ENCODE measurements around the gene RNF111.

DNA sequence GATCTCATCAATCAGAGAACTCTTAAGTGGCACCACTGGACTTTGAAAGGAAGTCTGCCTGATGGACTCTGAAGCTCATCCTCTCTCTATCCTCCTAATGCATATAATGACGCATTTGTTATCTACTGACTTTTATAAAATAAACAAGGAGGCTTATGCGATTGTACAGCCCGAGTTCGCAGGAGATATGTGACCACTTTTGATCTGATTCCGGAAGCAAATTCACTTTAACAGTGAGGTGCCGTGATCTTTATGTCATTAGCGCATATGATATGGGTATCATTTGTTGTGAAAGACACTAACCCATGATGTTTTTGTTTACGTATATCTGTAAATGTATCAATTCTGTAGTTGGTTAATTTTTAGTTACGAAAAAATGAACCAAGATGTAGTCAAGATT, 427 bp upstream of the RNF111 start:
- TF ChIP-seq TAF1 (IDR thresholded peaks at IDR 0.05; ENCODE audit: low read depth, low read length) (no peak), POLR2A (IDR thresholded peaks at IDR 0.05; ENCODE audit: low read depth, low read length) (no peak)
